HCT116 (cell line): ENCODE results near the gene SPRED2. TPM values are rescaled to one million over a fixed set of nuclear protein-coding genes. Genes with fewer than 3 reads are reported as not detected.

Experiments used
- ATAC-seq: fragments of 200-7000 bp; cut with Tn5 transposase; 2 replicates; pipeline ENCODE4 v1.9.1; 2020; ENCODE audit warnings: mild to moderate bottlenecking, moderate library complexity
- BruUV-seq: library from RNA; stranded (reverse); fragments of 400-500 nt; replicated peaks from 2 replicates; lab custom pipeline; 2021; lab: Mats Ljungman, UMichigan
- CTCF ChIA-PET: fragments of 300-600 bp; sonication (Branson Sonifier 250); formaldehyde crosslinking; loops from one replicate; lab custom pipeline; 2021; ENCODE audit warnings: antibody characterized with exemption; lab: Charles Lee
- POLR2A ChIA-PET: fragments of 300-600, 350-600 bp; sonication (Branson Sonifier 250); formaldehyde crosslinking; loops from one replicate; lab custom pipeline; 2021; ENCODE audit warnings: antibody characterized with exemption; lab: Charles Lee
- RAD21 ChIA-PET, 2 experiments: fragments of 300-600 bp; sonication (Branson Sonifier 250); formaldehyde crosslinking; loops; one replicate each; lab custom pipeline; 2023; ENCODE audit warnings: low total read pairs in 2 of 2; ENCODE audit not compliant: uncharacterized antibody in 2 of 2, unreplicated experiment in 2 of 2, low non-redundant PET in 1 of 2; lab: Charles Lee
- DNase-seq: peaks from one replicate; pipeline ENCODE4 v3.0.0-alpha.2; 2010; ENCODE audit warnings: low read depth, low spot score
- H2AFZ ChIP-seq: fragments of 200-600 bp; shearing (Covaris generic), sonication (generic); 2 replicates; pipeline ENCODE4 v1.6.1; 2017; ENCODE audit warnings: low read depth, mixed run types, mixed read lengths, antibody characterized with exemption, low read length; ENCODE audit not compliant: poor library complexity, severe bottlenecking
- H3K27ac ChIP-seq: 2 replicates; pipeline ENCODE4 v1.5.1; 2012; ENCODE audit warnings: low read depth, low read length
- H3K27me3 ChIP-seq: fragments of 200-600 bp; sonication (generic); 2 replicates; pipeline ENCODE4 v1.6.1; 2016; ENCODE audit warnings: mixed run types, low read length, mixed read lengths; ENCODE audit not compliant: insufficient read depth
- H3K36me3 ChIP-seq, 2 experiments: fragments of 200-500 bp in 1 of 2; fragments of 200-600 bp in 1 of 2; sonication (Bioruptor generic) in 1 of 2; sonication (generic) in 1 of 2; 2 replicates each; pipeline versions ENCODE4 v1.5.1 to v1.6.1; 2014 to 2016; ENCODE audit warnings: low read length in 2 of 2, inconsistent platforms in 1 of 2, mixed read lengths in 1 of 2, mixed run types in 1 of 2; ENCODE audit not compliant: insufficient read depth in 2 of 2, control insufficient read depth in 1 of 2
- H3K4me1 ChIP-seq, 2 experiments: fragments of 200-600 bp in 1 of 2; sonication (generic) in 1 of 2; 2 replicates each; pipeline versions ENCODE4 v1.5.1 to v1.6.1; 2012 to 2017; ENCODE audit warnings: low read length in 2 of 2, inconsistent platforms in 1 of 2, mild to moderate bottlenecking in 1 of 2, mixed read lengths in 1 of 2, mixed run types in 1 of 2, moderate library complexity in 1 of 2; ENCODE audit not compliant: insufficient read depth in 2 of 2, control insufficient read depth in 1 of 2
- H3K4me2 ChIP-seq: fragments of 200-600 bp; sonication (generic); 2 replicates; pipeline ENCODE4 v1.6.1; 2017; ENCODE audit warnings: mixed run types, low read length, mixed read lengths
- H3K4me3 ChIP-seq, 2 experiments: fragments of 200-600 bp in 1 of 2; sonication (generic) in 1 of 2; replicated peaks in 1 of 2; 2 replicates each; pipeline ENCODE4 v1.5.1; 2011 to 2016; ENCODE audit warnings: low read length in 2 of 2, control low read depth in 1 of 2, low read depth in 1 of 2, mild to moderate bottlenecking in 1 of 2, mixed read lengths in 1 of 2, mixed run types in 1 of 2
- H3K79me2 ChIP-seq: fragments of 200-600 bp; sonication (generic); 2 replicates; pipeline ENCODE4 v1.6.1; 2017; ENCODE audit warnings: mild to moderate bottlenecking, mixed run types, low read length, moderate library complexity, mixed read lengths; ENCODE audit not compliant: insufficient read depth
- H3K9ac ChIP-seq: fragments of 200-600 bp; sonication (generic); 2 replicates; pipeline ENCODE4 v1.6.1; 2016; ENCODE audit warnings: low read length, mixed read lengths
- H3K9me2 ChIP-seq: fragments of 200-600 bp; sonication (generic), shearing (Covaris generic); 2 replicates; pipeline ENCODE4 v1.6.1; 2017; ENCODE audit warnings: mixed run types, mild to moderate bottlenecking, moderate library complexity; ENCODE audit not compliant: insufficient read depth
- H3K9me3 ChIP-seq, 2 experiments: fragments of 200-500 bp in 1 of 2; fragments of 200-600 bp in 1 of 2; sonication (Bioruptor generic) in 1 of 2; sonication (generic) in 1 of 2; 2 replicates each; pipeline ENCODE4 v1.6.1; 2014 to 2017; ENCODE audit warnings: low read length in 2 of 2, mixed read lengths in 2 of 2, inconsistent platforms in 1 of 2, low read depth in 1 of 2, mild to moderate bottlenecking in 1 of 2, mixed run types in 1 of 2, moderate library complexity in 1 of 2; ENCODE audit not compliant: control insufficient read depth in 1 of 2, insufficient read depth in 1 of 2
- H4K20me1 ChIP-seq: fragments of 200-600 bp; sonication (generic), shearing (Covaris generic); 2 replicates; pipeline ENCODE4 v1.6.1; 2017; ENCODE audit warnings: mixed run types, mild to moderate bottlenecking, moderate library complexity; ENCODE audit not compliant: insufficient read depth
- CBX3 ChIP-seq: IDR thresholded peaks from 2 replicates; pipeline ENCODE4 v1.6.1; 2012; ENCODE audit warnings: low read depth
- CEBPB ChIP-seq: IDR thresholded peaks from 2 replicates; pipeline ENCODE4 v1.6.1; 2012; ENCODE audit warnings: low read depth
- CTCF ChIP-seq, 3 experiments: fragments of 200-600 bp in 1 of 3; sonication (generic) in 1 of 3; IDR thresholded peaks in 2 of 3; conservative IDR thresholded peaks in 1 of 3; 2 replicates each; pipeline ENCODE4 v1.5.1; 2012 to 2017; ENCODE audit warnings: low read depth in 2 of 3, low read length in 2 of 3, antibody characterized with exemption in 1 of 3, borderline replicate concordance in 1 of 3, control low read depth in 1 of 3, mild to moderate bottlenecking in 1 of 3, mixed read lengths in 1 of 3, mixed run types in 1 of 3, moderate library complexity in 1 of 3; ENCODE audit not compliant: insufficient read depth in 1 of 3
- EGR1 ChIP-seq: IDR thresholded peaks from 2 replicates; pipeline ENCODE4 v1.6.1; 2012; ENCODE audit warnings: low read depth
- ELF1 ChIP-seq: IDR thresholded peaks from 2 replicates; pipeline ENCODE4 v1.6.1; 2012; ENCODE audit warnings: low read depth, borderline replicate concordance
- FOSL1 ChIP-seq: IDR thresholded peaks from 2 replicates; pipeline ENCODE4 v1.6.1; 2012; ENCODE audit warnings: low read depth
- POLR2A ChIP-seq: IDR thresholded peaks from 2 replicates; pipeline ENCODE4 v1.7.0; 2011; ENCODE audit warnings: borderline replicate concordance; ENCODE audit not compliant: insufficient read depth, insufficient read length; ENCODE audit errors: extremely low read depth
- SP1 ChIP-seq: IDR thresholded peaks from 2 replicates; pipeline ENCODE4 v1.6.1; 2012; ENCODE audit warnings: low read depth
- SRF ChIP-seq: IDR thresholded peaks from 2 replicates; pipeline ENCODE4 v1.6.1; 2012; ENCODE audit warnings: low read depth
- YY1 ChIP-seq: IDR thresholded peaks from 2 replicates; pipeline ENCODE4 v1.6.1; 2011; ENCODE audit warnings: low read length, low read depth, moderate library complexity, mild to moderate bottlenecking; ENCODE audit not compliant: insufficient replicate concordance; ENCODE audit errors: extremely low read depth
- ZFX ChIP-seq: fragments of 450-650 bp; IDR thresholded peaks from 2 replicates; pipeline ENCODE4 v1.6.1; 2017
- ZNF274 ChIP-seq: fragments of 200-500 bp; sonication (Bioruptor generic); IDR thresholded peaks from 2 replicates; pipeline ENCODE4 v1.6.1; 2014; ENCODE audit warnings: mild to moderate bottlenecking, low read depth, low read length, inconsistent platforms
- intact Hi-C: fragments of 100-400 bp; cut with micrococcal nuclease; formaldehyde crosslinking; loops from 2 replicates; pipeline ENCODE4 v1.10.0; 2022
- total RNA-seq: library from RNA; stranded (reverse); gene quantifications from one replicate; pipeline ENCODE4 v1.2.1, GENCODE V29; 2021; ENCODE audit not compliant: unreplicated experiment

The SPRED2 gene
- total RNA-seq, 1 experiment from 2014 or later = 62.6 TPM

DNA sequence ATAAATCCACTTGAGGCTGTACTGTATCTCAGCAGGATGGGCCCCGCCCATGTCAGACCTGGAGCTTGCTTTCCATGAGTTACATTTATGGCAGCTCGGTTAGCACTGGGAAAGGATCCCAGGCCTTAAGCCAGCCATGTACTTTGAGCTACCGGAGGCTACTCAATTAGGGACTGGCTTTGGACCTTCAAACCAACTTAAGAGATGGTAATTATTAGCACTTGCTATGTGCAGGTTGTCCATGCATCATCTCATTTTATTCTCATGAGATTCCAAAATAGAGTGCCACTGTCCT, 140.3 kb downstream of the SPRED2 start:
- no TSS peak for BruUV-seq
- H3K9me3 ChIP-seq = no peaks in the 10 kb centered on the region
- no peak overlapping the region for H3K27ac ChIP-seq
- ChIA-PET CTCF (no interaction called here), POLR2A (no interaction called here), RAD21 (no interaction called here)
- TF ChIP-seq CBX3 = no peak
- TF ChIP-seq SRF = no peak
- no peak for TF ChIP-seq FOSL1
- TF ChIP-seq ELF1 = no peak
- no peak for TF ChIP-seq EGR1
- TF ChIP-seq ZFX = no peak
- TF ChIP-seq POLR2A = no peak
- TF ChIP-seq CTCF (IDR thresholded peaks at IDR 0.05 in 2 of 3, conservative IDR thresholded peaks at IDR 0.05 in 1 of 3; ENCODE audit: borderline replicate concordance in 1 of 3, insufficient read depth in 1 of 3, low read depth in 2 of 3, low read length in 2 of 3) = no peak
- TF ChIP-seq CEBPB = no peak
- TF ChIP-seq SP1 = no peak
- TF ChIP-seq YY1 = no peak
- no peak for TF ChIP-seq ZNF274
- no peaks in the 10 kb centered on the region for H4K20me1 ChIP-seq
- no peaks in the 10 kb centered on the region for H3K27me3 ChIP-seq
- no peaks in the 10 kb centered on the region for H3K4me1 ChIP-seq
- H3K9me2 ChIP-seq = no peaks in the 10 kb centered on the region
- H3K36me3 ChIP-seq = no peaks in the 10 kb centered on the region
- intact Hi-C loops = no loop called here
- H2AFZ ChIP-seq = no peak overlapping the region
- DNase-seq (no peak), ATAC-seq (0 out of 2 replicates have a peak, but pooled peaks have one; percentile 22)
- no peaks in the 10 kb centered on the region for H3K79me2 ChIP-seq
- no peak overlapping the region for H3K4me3 ChIP-seq
- no peak overlapping the region for H3K9ac ChIP-seq
- H3K4me2 ChIP-seq = no peak overlapping the region
